Peyer's patch (tissue), 4 donors: Measurements from ENCODE around the gene WNT9A.

Source experiments
- POLR2A ChIP-seq, 2 donors: fragments of 450-650 bp; IDR thresholded peaks; one replicate each; pipeline ENCODE4 v1.5.1; 2017; ENCODE audit warnings: antibody characterized with exemption in 2 of 2, mild to moderate bottlenecking in 2 of 2, moderate library complexity in 2 of 2
- TF ChIP-seq, protein P1 (sequence below), 6 experiments: fragments of 450-650 bp in 4 of 6; fragments of 200-600 bp in 2 of 6; sonication (generic) in 1 of 6; IDR thresholded peaks; one replicate each; pipeline ENCODE4 v1.5.1; 2017 to 2019; ENCODE audit warnings: antibody characterized with exemption in 6 of 6, mild to moderate bottlenecking in 3 of 6, moderate library complexity in 1 of 6

- TF ChIP-seq, protein P1, sequence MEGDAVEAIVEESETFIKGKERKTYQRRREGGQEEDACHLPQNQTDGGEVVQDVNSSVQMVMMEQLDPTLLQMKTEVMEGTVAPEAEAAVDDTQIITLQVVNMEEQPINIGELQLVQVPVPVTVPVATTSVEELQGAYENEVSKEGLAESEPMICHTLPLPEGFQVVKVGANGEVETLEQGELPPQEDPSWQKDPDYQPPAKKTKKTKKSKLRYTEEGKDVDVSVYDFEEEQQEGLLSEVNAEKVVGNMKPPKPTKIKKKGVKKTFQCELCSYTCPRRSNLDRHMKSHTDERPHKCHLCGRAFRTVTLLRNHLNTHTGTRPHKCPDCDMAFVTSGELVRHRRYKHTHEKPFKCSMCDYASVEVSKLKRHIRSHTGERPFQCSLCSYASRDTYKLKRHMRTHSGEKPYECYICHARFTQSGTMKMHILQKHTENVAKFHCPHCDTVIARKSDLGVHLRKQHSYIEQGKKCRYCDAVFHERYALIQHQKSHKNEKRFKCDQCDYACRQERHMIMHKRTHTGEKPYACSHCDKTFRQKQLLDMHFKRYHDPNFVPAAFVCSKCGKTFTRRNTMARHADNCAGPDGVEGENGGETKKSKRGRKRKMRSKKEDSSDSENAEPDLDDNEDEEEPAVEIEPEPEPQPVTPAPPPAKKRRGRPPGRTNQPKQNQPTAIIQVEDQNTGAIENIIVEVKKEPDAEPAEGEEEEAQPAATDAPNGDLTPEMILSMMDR (IDR thresholded peaks at IDR 0.05) = no peak
- no peak for TF ChIP-seq POLR2A (IDR thresholded peaks at IDR 0.05)
These were observed 24.2 kb downstream of the WNT9A start for GRCh38 chr1:227923353-227924167.
